Caco-2 (cell line): Measurements from ENCODE around the gene TSHZ2. TPM values are rescaled to one million over a fixed set of nuclear protein-coding genes. Genes with fewer than 3 reads are reported as not detected.

Experiments
- BruUV-seq: library from RNA; stranded (reverse); fragments of 400-500 nt; replicated peaks from 2 replicates; lab custom pipeline; 2021; lab: Mats Ljungman, UMichigan
- CTCF ChIA-PET: fragments of 300-600 bp; sonication (Branson Sonifier 250); formaldehyde crosslinking; loops from one replicate; lab custom pipeline; 2022; ENCODE audit warnings: antibody characterized with exemption; lab: Charles Lee
- POLR2A ChIA-PET: fragments of 300-600 bp; sonication (Branson Sonifier 250); formaldehyde crosslinking; loops from one replicate; lab custom pipeline; 2022; ENCODE audit warnings: antibody characterized with exemption; lab: Charles Lee
- DNase-seq, 2 experiments: peaks; one replicate each; pipeline versions ENCODE4 v3.0.0 to v3.0.0-alpha.2; 2020 to 2022
- H3K27me3 ChIP-seq: replicated peaks from 2 replicates; pipeline ENCODE4 v1.6.0; 2011; ENCODE audit warnings: low read length; ENCODE audit not compliant: control insufficient read depth, insufficient read depth
- H3K36me3 ChIP-seq: 2 replicates; pipeline ENCODE4 v1.5.1; 2011; ENCODE audit warnings: low read length; ENCODE audit not compliant: control insufficient read depth, insufficient read depth
- H3K4me1 ChIP-seq: fragments of 250-450 bp; sonication (Bioruptor Pico); 2 replicates; pipeline ENCODE4 v1.5.1; 2020; ENCODE audit warnings: mild to moderate bottlenecking
- H3K4me3 ChIP-seq: 2 replicates; pipeline ENCODE4 v1.5.1; 2011; ENCODE audit warnings: low read depth, mild to moderate bottlenecking, control low read depth, low read length
- H3K9me3 ChIP-seq: fragments of 250-450 bp; sonication (Bioruptor Pico); 2 replicates; pipeline ENCODE4 v1.5.1; 2020; ENCODE audit warnings: mild to moderate bottlenecking, moderate library complexity
- H3K27ac Mint-ChIP-seq: one replicate; pipeline ENCODE4 v1.8.0; 2022; ENCODE audit warnings: mixed read lengths; ENCODE audit not compliant: unreplicated experiment
- H3K27me3 Mint-ChIP-seq: one replicate; pipeline ENCODE4 v1.8.0; 2022; ENCODE audit warnings: mixed read lengths; ENCODE audit not compliant: insufficient read depth, unreplicated experiment
- H3K36me3 Mint-ChIP-seq: one replicate; pipeline ENCODE4 v1.8.0; 2022; ENCODE audit warnings: mild to moderate bottlenecking, mixed read lengths; ENCODE audit not compliant: insufficient read depth, unreplicated experiment
- H3K4me1 Mint-ChIP-seq: one replicate; pipeline ENCODE4 v1.8.0; 2022; ENCODE audit warnings: low read depth, mixed read lengths; ENCODE audit not compliant: unreplicated experiment
- H3K4me3 Mint-ChIP-seq: one replicate; pipeline ENCODE4 v1.8.0; 2022; ENCODE audit warnings: mild to moderate bottlenecking, moderate library complexity, mixed read lengths; ENCODE audit not compliant: unreplicated experiment
- H3K9me3 Mint-ChIP-seq: one replicate; pipeline ENCODE4 v1.8.0; 2022; ENCODE audit warnings: mixed read lengths; ENCODE audit not compliant: unreplicated experiment
- intact Hi-C: fragments of 100-400 bp; cut with micrococcal nuclease; formaldehyde crosslinking; loops from one replicate; pipeline ENCODE4 v1.10.0; 2022; ENCODE audit not compliant: unreplicated experiment
- total RNA-seq: library from RNA; stranded (reverse); gene quantifications from 2 replicates; pipeline ENCODE4 v1.2.3, GENCODE V29; 2022
- TF ChIP-seq, protein P1 (sequence below), 2 experiments: fragments of 200-600 bp in 1 of 2; IDR thresholded peaks; 1 replicate in 1 of 2; 2 replicates in 1 of 2; pipeline versions ENCODE4 v1.5.1 to v1.8.0; 2011 to 2022; ENCODE audit warnings: antibody characterized with exemption in 1 of 2, control low read depth in 1 of 2, inconsistent platforms in 1 of 2, low read depth in 1 of 2, low read length in 1 of 2, mild to moderate bottlenecking in 1 of 2, moderate library complexity in 1 of 2; ENCODE audit not compliant: insufficient read depth in 1 of 2, severe bottlenecking in 1 of 2, unreplicated experiment in 1 of 2

Gene TSHZ2
- total RNA-seq, 1 experiment from 2014 or later = 0.07 TPM

DNA sequence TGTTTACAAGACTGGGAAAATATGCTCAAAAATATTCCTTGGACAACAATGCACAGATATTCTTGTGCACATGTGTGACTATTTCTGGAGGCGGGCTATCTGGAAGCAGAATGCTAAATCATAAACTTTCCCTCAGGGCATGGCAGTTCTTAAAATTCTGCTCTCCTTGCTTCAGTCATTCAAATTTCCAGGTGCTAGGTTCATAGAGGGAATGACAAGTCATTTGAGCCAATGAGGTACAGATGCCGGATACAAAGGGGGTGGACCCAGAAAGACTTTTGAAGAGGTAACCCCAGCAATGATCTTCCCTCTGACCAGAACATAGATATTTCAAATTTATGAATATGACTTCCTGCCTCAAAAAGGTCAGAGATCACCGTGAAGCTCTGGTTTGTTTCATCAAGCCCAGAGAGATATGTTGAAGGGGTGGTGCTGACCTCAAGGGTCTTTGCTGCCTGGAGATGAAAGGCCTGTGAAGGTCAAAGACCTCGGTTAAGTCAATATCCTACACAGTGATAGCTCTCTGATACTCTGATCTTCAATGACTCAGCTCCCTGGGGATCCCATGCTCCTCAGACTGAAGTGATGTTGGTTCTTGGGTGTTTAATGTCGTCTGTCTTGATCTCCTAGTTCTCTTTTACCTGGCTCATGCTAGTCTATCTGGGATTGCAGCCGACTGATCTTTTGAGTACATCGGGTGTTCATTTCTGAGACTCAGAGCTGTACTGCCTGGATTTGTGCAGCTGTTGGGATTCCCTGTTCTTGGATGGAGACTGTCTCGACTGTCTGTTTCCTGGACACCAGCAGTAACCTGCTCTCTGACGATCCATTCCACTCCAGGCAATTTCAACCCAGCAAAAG is 47.5 kb upstream of the TSHZ2 start:
- ChIA-PET POLR2A (no interaction called here), CTCF (no interaction called here)
- BruUV-seq = no TSS peak
- Mint-ChIP-seq H3K4me3 (no peak overlapping the region), H3K4me1 (peaks cover 7% of the 10 kb centered on the region), H3K36me3 (no peaks in the 10 kb centered on the region), H3K27ac (no peak overlapping the region), H3K9me3 (peaks cover 36% of the 10 kb centered on the region), H3K27me3 (peaks cover 3% of the 10 kb centered on the region)
- Histone ChIP-seq H3K4me3 (no peak overlapping the region), H3K27me3 (no peaks in the 10 kb centered on the region), H3K9me3 (no peaks in the 10 kb centered on the region), H3K4me1 (peaks cover 16% of the 10 kb centered on the region), H3K36me3 (no peaks in the 10 kb centered on the region)
- TF ChIP-seq, protein P1, sequence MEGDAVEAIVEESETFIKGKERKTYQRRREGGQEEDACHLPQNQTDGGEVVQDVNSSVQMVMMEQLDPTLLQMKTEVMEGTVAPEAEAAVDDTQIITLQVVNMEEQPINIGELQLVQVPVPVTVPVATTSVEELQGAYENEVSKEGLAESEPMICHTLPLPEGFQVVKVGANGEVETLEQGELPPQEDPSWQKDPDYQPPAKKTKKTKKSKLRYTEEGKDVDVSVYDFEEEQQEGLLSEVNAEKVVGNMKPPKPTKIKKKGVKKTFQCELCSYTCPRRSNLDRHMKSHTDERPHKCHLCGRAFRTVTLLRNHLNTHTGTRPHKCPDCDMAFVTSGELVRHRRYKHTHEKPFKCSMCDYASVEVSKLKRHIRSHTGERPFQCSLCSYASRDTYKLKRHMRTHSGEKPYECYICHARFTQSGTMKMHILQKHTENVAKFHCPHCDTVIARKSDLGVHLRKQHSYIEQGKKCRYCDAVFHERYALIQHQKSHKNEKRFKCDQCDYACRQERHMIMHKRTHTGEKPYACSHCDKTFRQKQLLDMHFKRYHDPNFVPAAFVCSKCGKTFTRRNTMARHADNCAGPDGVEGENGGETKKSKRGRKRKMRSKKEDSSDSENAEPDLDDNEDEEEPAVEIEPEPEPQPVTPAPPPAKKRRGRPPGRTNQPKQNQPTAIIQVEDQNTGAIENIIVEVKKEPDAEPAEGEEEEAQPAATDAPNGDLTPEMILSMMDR (IDR thresholded peaks at IDR 0.05; ENCODE audit: insufficient read depth in 1 of 2, low read depth in 1 of 2, low read length in 1 of 2, severe bottlenecking in 1 of 2, unreplicated experiment in 1 of 2) = no peak
- DNase-seq = peak; percentile 52 to 80
- intact Hi-C loops = no loop called here

DNA sequence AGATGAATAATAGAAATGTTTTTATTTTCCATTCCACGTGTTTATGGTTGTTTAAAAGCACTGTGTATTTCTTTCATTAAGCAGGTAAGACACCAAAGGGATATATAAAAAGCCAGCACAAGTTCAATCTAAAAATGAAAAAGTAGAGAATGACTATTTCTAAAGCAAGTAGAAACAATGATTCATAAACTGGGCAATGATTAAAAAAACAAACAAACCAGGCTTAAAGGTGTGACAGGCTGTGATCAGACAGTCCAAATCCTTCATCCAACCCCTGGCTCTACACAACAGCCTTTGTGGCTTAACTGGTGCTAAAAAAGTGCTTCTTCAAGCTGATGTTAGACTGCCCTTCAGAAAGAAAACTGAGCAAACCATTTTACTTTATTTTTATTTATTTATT is 45.7 kb upstream of the TSHZ2 start:
- no peaks in the 10 kb centered on the region for H3K27me3 ChIP-seq
- DNase-seq = no peak
- Mint-ChIP-seq H3K36me3 (no peaks in the 10 kb centered on the region), H3K27me3 (no peaks in the 10 kb centered on the region), H3K9me3 (peaks cover 36% of the 10 kb centered on the region), H3K4me3 (no peak overlapping the region), H3K27ac (no peak overlapping the region), H3K4me1 (peaks cover 7% of the 10 kb centered on the region)
- H3K36me3 ChIP-seq = no peaks in the 10 kb centered on the region
- no peaks in the 10 kb centered on the region for H3K9me3 ChIP-seq
- TF ChIP-seq, protein P1 (IDR thresholded peaks at IDR 0.05; ENCODE audit: insufficient read depth in 1 of 2, low read depth in 1 of 2, low read length in 1 of 2, severe bottlenecking in 1 of 2, unreplicated experiment in 1 of 2) = no peak
- ChIA-PET CTCF (no interaction called here), POLR2A (no interaction called here)
- H3K4me1 ChIP-seq = peaks cover 16% of the 10 kb centered on the region
- intact Hi-C loops = no loop called here
- BruUV-seq = no TSS peak
- H3K4me3 ChIP-seq = no peak overlapping the region

- Mint-ChIP-seq H3K27ac (no peak overlapping the region), H3K4me1 (no peaks in the 10 kb centered on the region), H3K9me3 (no peaks in the 10 kb centered on the region), H3K4me3 (no peak overlapping the region), H3K27me3 (no peaks in the 10 kb centered on the region), H3K36me3 (no peaks in the 10 kb centered on the region)
- DNase-seq = no peak
- no peak overlapping the region for H3K4me3 ChIP-seq
- POLR2A ChIA-PET = interaction anchor here (0.9 kb wide), 1 partner anchor 24 kb away, joined by 3 read pairs; no protein-coding TSS in a partner anchor
- H3K27me3 ChIP-seq = no peaks in the 10 kb centered on the region
- intact Hi-C loops = no loop called here
- TF ChIP-seq, protein P1 (IDR thresholded peaks at IDR 0.05; ENCODE audit: insufficient read depth in 1 of 2, low read depth in 1 of 2, low read length in 1 of 2, severe bottlenecking in 1 of 2, unreplicated experiment in 1 of 2) = no peak
- H3K9me3 ChIP-seq = no peaks in the 10 kb centered on the region
- no peaks in the 10 kb centered on the region for H3K4me1 ChIP-seq
- no TSS peak for BruUV-seq
- H3K36me3 ChIP-seq = no peaks in the 10 kb centered on the region
- CTCF ChIA-PET = no interaction called here
Observed at GRCh38 chr20:52933867-52934266, 38.3 kb upstream of the TSHZ2 start.
